DOHH2 (cell line): Measurements from ENCODE around the gene R3HDM2.

Source experiments
- EZH2phosphoT487 ChIP-seq: fragments of 200-600 bp; sonication (generic); IDR thresholded peaks from 2 replicates; pipeline ENCODE4 v1.6.1; 2017; ENCODE audit warnings: borderline replicate concordance, mild to moderate bottlenecking, antibody characterized with exemption, low read length, moderate library complexity, mixed read lengths
- TF ChIP-seq, protein P1 (sequence below): fragments of 200-600 bp; sonication (generic); IDR thresholded peaks from one replicate; pipeline ENCODE4 v1.5.1; 2014; ENCODE audit warnings: antibody characterized with exemption, mild to moderate bottlenecking, low read depth, low read length; ENCODE audit not compliant: poor library complexity, severe bottlenecking

DNA sequence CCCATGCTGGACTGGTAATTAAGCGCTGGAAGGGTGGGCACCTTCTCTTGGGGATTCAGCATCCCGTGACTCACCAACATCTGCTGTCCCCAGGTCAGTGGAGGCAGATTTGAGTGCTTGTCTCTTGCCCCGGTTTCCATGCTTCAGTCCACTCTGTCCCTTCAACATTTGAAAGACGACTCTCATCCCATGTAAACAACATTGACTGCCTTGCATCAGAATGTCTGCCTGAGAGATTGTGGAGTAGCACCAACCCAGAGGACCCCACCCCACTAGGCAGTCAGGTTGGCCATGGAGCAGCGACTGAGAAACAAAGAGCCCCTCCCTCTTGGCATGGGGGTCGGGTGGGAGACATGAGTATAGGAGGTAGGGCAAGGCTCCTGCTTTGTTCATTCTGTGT, 174.9 kb downstream of the R3HDM2 start:
- TF ChIP-seq, protein P1, sequence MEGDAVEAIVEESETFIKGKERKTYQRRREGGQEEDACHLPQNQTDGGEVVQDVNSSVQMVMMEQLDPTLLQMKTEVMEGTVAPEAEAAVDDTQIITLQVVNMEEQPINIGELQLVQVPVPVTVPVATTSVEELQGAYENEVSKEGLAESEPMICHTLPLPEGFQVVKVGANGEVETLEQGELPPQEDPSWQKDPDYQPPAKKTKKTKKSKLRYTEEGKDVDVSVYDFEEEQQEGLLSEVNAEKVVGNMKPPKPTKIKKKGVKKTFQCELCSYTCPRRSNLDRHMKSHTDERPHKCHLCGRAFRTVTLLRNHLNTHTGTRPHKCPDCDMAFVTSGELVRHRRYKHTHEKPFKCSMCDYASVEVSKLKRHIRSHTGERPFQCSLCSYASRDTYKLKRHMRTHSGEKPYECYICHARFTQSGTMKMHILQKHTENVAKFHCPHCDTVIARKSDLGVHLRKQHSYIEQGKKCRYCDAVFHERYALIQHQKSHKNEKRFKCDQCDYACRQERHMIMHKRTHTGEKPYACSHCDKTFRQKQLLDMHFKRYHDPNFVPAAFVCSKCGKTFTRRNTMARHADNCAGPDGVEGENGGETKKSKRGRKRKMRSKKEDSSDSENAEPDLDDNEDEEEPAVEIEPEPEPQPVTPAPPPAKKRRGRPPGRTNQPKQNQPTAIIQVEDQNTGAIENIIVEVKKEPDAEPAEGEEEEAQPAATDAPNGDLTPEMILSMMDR = no peak
- TF ChIP-seq EZH2phosphoT487 = no peak
